ENCODE data around the gene GJC2. TPM values are rescaled to one million over a fixed set of nuclear protein-coding genes. Genes with fewer than 3 reads are reported as not detected.

Gene GJC2
- total RNA-seq, 1 experiment from 2014 or later, result 0.76 TPM

DNA sequence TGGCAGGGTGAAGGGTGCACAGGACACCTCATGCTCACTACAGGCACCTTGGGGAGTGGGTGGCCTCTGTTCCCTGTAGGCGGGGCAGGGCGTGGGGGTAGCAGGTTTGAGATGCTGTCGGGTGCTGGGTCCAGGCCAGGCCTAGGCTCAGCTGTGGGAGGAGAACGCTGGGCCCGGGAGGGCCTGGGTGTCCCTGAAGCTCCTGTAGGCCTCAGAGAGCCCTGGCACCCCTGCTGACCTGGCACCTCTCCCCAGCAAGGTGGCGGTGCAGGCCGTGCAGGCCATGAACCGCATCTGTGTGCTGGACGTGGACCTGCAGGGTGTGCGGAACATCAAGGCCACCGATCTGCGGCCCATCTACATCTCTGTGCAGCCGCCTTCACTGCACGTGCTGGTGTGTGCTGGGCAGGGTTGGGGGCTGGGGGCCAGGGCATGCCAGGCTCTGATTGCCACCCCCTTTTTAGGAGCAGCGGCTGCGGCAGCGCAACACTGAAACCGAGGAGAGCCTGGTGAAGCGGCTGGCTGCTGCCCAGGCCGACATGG, 2.5 kb upstream of the GJC2 start:
- ChIA-PET CTCF (no interaction called here), POLR2A (no interaction called here), RAD21 (ENCODE audit: low non-redundant PET in 1 of 2, low total read pairs in 2 of 2, uncharacterized antibody in 2 of 2, unreplicated experiment in 2 of 2) (no interaction called here)
- BruUV-seq (replicated peaks), result no TSS peak
- Histone ChIP-seq H2AFZ (ENCODE audit: low read depth, low read length, poor library complexity, severe bottlenecking) (no peak overlapping the region), H3K9me3 (ENCODE audit: control insufficient read depth in 1 of 2, insufficient read depth in 1 of 2, low read depth in 1 of 2, low read length in 2 of 2) (no peaks in the 10 kb centered on the region), H3K4me1 (ENCODE audit: control insufficient read depth in 1 of 2, insufficient read depth in 2 of 2, low read length in 2 of 2) (no peaks in the 10 kb centered on the region; a peak in 1 of 4 replicates), H3K9ac (ENCODE audit: low read length) (no peak overlapping the region), H3K4me3 (replicated peaks in 1 of 2; ENCODE audit: low read depth in 1 of 2, low read length in 2 of 2) (no peak overlapping the region), H3K27me3 (ENCODE audit: insufficient read depth, low read length) (no peaks in the 10 kb centered on the region), H3K4me2 (ENCODE audit: low read length) (no peak overlapping the region), H3K36me3 (ENCODE audit: control insufficient read depth in 1 of 2, insufficient read depth in 2 of 2, low read length in 2 of 2) (0 out of 4 replicates have a peak, but pooled peaks cover 0 to 6% of the 10 kb centered on the region in 2 experiments), H3K79me2 (ENCODE audit: insufficient read depth, low read length) (peaks cover 38% of the 10 kb centered on the region), H3K9me2 (ENCODE audit: insufficient read depth) (no peaks in the 10 kb centered on the region), H4K20me1 (ENCODE audit: insufficient read depth) (no peaks in the 10 kb centered on the region), H3K27ac (ENCODE audit: low read depth, low read length) (no peak overlapping the region)
- intact Hi-C loops (cut with micrococcal nuclease), result no loop called here
- no peak for ATAC-seq
- no peak for DNase-seq (ENCODE audit: low read depth, low spot score)
- TF ChIP-seq, protein P1, sequence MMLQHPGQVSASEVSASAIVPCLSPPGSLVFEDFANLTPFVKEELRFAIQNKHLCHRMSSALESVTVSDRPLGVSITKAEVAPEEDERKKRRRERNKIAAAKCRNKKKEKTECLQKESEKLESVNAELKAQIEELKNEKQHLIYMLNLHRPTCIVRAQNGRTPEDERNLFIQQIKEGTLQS (IDR thresholded peaks at IDR 0.05), result no peak
- TF ChIP-seq SIN3A (IDR thresholded peaks at IDR 0.05; ENCODE audit: low read depth) (no peak), EZH2 (IDR thresholded peaks at IDR 0.05) (no peak), SP1 (IDR thresholded peaks at IDR 0.05; ENCODE audit: low read depth) (no peak), CEBPB (IDR thresholded peaks at IDR 0.05; ENCODE audit: low read depth) (no peak), RAD21 (IDR thresholded peaks at IDR 0.05; ENCODE audit: low read depth) (no peak), SRF (IDR thresholded peaks at IDR 0.05; ENCODE audit: low read depth) (no peak), CBX3 (IDR thresholded peaks at IDR 0.05; ENCODE audit: low read depth) (no peak), ZFX (IDR thresholded peaks at IDR 0.05) (no peak), POLR2AphosphoS5 (IDR thresholded peaks at IDR 0.05; ENCODE audit: low read depth, low read length) (no peak)
- TF ChIP-seq, protein P2, sequence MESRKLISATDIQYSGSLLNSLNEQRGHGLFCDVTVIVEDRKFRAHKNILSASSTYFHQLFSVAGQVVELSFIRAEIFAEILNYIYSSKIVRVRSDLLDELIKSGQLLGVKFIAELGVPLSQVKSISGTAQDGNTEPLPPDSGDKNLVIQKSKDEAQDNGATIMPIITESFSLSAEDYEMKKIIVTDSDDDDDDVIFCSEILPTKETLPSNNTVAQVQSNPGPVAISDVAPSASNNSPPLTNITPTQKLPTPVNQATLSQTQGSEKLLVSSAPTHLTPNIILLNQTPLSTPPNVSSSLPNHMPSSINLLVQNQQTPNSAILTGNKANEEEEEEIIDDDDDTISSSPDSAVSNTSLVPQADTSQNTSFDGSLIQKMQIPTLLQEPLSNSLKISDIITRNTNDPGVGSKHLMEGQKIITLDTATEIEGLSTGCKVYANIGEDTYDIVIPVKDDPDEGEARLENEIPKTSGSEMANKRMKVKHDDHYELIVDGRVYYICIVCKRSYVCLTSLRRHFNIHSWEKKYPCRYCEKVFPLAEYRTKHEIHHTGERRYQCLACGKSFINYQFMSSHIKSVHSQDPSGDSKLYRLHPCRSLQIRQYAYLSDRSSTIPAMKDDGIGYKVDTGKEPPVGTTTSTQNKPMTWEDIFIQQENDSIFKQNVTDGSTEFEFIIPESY (IDR thresholded peaks at IDR 0.05; ENCODE audit: extremely low read depth, insufficient replicate concordance, low read length), result no peak
- TF ChIP-seq, protein P3, sequence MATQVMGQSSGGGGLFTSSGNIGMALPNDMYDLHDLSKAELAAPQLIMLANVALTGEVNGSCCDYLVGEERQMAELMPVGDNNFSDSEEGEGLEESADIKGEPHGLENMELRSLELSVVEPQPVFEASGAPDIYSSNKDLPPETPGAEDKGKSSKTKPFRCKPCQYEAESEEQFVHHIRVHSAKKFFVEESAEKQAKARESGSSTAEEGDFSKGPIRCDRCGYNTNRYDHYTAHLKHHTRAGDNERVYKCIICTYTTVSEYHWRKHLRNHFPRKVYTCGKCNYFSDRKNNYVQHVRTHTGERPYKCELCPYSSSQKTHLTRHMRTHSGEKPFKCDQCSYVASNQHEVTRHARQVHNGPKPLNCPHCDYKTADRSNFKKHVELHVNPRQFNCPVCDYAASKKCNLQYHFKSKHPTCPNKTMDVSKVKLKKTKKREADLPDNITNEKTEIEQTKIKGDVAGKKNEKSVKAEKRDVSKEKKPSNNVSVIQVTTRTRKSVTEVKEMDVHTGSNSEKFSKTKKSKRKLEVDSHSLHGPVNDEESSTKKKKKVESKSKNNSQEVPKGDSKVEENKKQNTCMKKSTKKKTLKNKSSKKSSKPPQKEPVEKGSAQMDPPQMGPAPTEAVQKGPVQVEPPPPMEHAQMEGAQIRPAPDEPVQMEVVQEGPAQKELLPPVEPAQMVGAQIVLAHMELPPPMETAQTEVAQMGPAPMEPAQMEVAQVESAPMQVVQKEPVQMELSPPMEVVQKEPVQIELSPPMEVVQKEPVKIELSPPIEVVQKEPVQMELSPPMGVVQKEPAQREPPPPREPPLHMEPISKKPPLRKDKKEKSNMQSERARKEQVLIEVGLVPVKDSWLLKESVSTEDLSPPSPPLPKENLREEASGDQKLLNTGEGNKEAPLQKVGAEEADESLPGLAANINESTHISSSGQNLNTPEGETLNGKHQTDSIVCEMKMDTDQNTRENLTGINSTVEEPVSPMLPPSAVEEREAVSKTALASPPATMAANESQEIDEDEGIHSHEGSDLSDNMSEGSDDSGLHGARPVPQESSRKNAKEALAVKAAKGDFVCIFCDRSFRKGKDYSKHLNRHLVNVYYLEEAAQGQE (IDR thresholded peaks at IDR 0.05; ENCODE audit: low read depth), result no peak

Measured in HCT116 (cell line).